GM21367 (cell line): Measurements from ENCODE around the gene CFAP46.
"Not testable (repeated sequence)": the region's sequence is repeated elsewhere in the genome, so short reads cannot be mapped to it uniquely, and the experiment has no call there.

Source experiments
- ATAC-seq: cut with Tn5 transposase; IDR thresholded peaks from one replicate; pipeline ENCODE4 v1.9.1; 2021; ENCODE audit not compliant: unreplicated experiment

The CFAP46 gene

DNA sequence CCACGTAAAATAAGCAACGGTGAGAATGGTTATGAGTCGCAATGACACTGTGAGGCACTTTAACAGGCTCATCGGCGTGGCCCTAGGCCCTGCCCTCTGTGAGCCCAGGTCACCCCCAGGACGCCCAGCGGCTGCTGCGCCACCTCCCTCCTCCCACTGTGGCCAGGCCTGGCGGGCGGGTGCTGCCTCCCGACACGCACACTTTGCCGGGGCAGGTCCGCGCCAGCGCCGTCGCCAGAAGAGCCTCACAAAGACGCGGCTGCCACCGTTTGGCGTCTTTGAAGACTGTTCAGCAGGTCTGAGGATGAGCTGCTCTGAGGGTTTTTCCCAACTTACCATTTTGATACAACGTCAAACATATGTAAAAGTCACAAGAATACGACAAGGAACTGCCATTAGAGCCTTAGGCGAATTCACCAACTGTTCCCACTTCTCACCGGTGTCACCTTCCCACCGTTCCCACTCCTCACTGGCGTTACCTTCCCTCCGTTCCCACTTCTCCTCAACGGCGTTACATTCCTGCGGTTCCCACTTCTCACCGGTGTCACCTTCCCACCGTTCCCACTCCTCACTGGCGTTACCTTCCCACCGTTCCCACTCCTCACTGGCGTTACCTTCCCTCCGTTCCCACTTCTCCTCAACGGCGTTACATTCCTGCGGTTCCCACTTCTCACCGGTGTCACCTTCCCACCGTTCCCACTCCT, 22.5 kb upstream of the CFAP46 start:
- not testable (repeated sequence) for ATAC-seq

DNA sequence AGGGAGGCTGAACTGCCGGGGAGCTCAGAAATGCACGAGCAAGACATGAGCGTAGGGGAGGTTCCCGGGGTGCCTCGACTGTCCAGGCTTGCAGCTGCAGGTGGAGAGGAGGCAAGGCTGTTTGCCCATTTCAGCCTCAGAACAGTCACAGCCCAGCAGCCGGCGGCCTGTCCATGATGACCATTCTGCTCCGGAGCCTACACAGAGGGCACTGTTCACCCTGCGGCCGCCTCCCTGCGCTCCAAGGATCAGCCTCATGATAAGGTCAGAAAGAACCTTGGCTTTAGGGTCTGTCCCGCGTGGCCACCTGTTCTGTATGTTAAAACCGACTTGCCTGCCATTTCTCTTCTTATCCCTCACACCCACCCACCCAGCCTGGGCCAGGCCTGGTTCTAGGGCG, 21.9 kb upstream of the CFAP46 start:
- no peak for ATAC-seq

DNA sequence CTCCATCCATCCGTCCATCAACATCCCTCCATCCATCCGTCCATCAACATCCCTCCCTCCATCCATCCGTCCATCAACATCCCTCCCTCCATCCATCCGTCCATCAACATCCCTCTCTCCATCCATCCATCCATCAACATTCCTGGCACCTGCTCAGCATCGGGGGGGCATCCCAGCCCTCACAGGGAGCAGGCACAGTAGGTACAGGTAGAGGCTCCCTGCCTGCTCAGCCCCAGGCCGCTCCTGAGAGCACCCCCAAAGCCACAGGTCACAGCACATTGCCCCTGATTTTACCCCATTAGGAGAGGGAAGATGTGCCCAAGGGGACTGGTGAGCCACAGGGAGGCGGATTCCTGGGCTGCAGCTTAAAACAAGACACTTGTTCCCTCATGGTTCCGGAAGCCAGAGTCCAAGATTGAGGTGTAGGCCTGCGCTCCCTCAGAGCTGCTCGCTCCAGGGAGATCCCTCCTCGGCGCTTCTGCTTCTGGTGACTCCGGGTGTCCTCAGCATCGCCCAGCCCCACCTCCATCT, 21.1 kb upstream of the CFAP46 start:
- no peak for ATAC-seq

DNA sequence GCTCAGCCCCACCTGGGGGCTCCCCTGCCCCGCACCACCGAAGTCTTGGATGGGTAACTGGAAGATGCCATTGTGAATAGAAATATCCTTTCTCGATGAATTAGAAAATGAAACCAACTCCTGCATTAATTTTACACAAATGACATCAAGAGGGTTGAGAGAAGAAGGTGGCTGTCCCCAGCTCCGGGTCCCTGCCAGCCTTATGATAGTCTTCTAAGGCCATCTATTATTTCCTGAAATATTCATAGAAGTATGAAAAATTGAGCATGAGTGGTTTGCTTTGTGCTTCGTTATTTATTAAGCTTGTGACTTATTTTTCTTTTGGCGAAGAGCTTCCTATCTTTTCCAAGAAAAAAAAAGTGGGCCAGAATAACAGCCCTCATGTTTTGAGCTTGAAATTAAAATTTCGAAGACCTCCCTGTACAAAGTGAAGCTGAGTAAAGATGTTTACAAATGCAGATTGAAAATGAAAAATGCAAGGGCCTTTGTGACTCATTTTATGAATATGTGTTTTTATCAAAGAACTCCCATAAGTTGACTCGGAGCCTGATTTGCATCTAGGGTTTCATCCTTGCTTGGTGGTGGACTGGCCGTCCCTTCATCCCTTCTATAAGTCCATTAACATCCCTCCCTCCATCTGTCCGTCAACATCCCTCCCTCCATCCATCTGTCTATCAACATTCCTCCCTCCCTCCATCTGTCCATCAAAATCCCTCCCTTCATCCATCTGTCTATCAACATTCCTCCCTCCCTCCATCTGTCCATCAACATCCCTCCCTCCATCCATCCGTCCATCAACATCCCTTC, 20.5 kb upstream of the CFAP46 start:
- peak; percentile 38 for ATAC-seq

DNA sequence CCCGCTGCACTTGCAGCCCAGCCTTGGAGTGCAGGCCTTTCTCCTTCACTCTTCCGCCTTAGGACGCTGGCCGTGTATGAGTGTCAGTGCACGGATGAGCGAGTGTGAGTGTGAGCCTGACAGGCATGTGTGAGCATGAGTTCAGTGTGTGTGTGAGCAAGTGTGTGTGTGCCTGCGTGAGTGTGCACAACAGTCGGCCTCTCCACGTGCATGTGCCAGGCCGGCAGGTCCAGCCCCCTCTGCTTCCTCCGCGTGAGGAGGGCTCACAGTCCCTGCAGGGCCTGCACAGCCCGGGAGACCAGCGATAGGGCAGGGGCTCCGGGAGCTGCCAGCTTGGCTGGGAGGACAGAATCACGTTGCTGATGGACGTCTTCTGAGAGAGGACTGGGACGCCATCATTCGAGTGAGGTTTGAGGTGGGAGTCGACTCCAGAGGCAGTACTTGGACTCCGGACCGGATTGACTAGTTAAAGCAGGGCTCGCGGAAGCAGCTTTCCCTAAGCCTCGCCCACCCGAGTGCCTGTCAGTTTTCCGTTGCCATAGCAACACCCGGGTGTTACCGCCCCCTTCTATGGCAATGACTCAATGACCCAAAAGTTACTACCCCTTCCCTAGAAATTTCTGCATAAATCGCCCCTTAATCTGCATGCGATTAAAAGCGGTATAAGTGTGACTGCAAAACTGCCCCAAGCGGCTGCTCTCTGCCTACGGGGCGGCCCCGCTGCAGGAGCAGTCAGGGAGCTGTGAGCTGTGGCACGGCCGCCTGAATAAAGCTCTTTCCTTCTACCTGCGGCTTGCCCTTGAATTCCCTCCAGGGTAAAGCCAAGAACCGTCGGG, 19.6 kb upstream of the CFAP46 start:
- ATAC-seq = peak; percentile 67

DNA sequence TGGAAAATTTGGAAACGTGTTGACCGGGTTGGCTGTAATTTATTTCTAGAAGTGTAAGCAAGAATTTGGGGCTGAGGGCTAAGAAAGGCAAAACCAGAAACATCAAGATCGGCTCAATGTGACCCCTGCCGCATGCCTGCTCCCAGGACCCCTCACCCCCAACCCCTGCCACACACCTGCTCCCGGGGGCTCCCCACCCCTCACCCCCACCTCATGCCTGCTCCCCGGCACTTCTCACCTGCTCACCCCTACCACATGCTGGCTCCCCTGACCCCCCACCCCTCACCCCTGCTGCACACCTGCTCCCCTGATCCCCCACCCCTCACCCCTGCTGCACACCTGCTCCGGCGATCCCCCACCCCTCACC, 19.0 kb upstream of the CFAP46 start:
- ATAC-seq = no peak

DNA sequence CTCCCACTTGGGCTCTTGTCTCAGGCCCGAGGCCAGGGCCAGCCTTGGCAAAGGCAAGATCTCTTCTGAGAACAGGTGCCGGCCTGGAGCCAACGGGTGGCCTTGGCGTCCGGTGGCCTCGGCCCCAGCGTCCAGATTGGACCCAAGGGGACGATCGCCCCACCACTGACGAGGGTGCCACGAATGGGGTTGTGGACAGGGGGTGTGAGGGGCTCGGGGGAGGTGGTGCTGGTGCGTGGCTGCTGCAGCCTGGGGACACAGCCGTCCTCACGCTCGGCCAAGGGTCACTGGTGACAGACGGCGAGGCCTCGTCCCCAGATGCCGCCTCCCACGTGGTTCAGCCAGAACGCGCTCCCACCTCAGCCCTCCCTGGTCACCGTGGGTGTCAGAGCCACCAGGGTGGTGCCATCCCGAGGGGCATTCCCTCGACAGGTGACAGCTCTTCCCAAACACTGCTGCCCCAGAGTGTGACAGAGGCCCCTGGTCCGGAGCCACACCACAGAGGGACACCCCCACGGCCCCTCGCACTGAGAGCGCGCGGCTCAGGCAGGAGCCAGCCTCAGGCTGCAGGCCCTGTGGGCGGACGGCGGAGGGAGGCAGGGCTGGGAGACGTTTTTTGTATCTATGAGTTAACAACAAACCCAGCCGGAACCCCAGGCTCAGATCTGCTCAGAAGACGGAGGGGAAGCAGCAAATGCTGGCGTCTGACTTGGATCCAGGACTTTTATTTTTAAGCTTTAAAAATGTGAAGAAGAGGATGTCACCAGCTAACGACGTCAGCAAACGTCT, 18.5 kb upstream of the CFAP46 start:
- ATAC-seq = no peak

DNA sequence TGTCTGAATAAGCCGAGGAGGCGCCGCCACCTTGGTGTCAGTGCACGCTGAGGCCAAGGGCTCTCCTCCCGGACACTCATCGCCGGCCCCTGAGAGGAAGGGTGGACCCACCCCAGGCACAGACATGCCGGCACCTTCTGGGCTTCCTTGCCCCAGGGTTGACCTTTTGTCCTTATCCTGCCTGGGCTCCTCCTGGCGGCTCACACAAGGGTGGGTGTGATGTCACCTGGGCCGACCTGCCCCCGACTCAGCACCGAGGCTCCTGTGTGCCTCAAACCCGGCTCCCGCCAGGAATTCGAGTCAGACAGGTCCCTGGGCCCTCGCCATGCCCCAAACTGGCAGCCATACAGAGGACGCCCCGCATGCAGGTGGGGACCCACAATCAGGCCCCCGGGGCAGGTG, 17.7 kb upstream of the CFAP46 start:
- ATAC-seq = no peak

DNA sequence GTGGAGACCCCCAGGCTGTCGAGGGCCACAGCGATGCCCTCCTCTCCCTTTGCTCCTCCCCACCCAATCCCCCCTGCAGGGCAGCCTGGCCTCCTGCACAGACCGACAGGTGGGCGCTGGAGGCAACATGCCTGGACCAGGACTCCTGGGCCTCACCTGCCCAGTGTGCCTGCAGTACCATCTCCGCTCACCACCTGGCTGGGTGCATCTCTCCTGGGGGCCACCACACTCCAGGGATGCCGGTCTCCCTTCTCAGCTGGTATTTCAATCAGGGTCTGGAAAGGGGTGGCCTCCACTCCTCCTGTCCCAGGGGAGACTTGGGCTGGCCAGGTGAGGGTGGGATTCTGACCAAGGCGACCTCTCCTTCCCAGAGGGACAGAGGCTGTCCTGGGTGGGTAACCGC, 17.2 kb upstream of the CFAP46 start:
- no peak for ATAC-seq

DNA sequence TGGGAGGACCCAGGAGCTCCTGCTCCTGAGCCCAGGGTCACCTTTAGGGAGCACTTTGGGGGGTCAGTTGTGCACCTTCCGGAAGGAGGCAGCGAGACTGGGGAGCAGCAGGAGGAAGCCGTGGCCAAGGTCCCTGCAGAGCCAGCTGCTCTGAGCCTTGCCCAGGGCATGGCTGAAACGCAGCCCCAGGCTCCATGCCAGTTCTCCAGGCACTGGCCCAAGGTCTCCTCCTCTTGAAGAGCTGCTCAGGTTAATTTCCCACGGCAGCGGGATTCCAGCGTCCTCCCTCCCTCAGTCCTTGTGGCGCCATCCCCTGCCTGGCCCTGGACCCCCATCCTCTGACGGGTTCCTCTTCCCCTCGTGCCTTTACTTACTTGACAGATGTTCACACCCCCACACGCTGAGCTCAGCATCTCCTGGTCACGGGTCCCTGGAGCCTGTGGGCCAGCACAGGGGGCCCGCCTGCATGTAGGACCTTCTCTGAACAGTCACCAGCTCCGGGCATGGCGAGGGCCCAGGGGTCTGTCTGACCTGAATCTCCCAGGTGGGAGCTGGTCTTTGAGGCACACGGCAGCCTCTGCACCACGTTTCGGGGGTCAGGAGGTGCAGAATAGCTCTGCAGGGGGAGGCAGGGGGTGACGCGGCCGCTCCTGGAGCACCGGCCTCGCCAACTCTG, 16.7 kb upstream of the CFAP46 start:
- ATAC-seq = no peak

DNA sequence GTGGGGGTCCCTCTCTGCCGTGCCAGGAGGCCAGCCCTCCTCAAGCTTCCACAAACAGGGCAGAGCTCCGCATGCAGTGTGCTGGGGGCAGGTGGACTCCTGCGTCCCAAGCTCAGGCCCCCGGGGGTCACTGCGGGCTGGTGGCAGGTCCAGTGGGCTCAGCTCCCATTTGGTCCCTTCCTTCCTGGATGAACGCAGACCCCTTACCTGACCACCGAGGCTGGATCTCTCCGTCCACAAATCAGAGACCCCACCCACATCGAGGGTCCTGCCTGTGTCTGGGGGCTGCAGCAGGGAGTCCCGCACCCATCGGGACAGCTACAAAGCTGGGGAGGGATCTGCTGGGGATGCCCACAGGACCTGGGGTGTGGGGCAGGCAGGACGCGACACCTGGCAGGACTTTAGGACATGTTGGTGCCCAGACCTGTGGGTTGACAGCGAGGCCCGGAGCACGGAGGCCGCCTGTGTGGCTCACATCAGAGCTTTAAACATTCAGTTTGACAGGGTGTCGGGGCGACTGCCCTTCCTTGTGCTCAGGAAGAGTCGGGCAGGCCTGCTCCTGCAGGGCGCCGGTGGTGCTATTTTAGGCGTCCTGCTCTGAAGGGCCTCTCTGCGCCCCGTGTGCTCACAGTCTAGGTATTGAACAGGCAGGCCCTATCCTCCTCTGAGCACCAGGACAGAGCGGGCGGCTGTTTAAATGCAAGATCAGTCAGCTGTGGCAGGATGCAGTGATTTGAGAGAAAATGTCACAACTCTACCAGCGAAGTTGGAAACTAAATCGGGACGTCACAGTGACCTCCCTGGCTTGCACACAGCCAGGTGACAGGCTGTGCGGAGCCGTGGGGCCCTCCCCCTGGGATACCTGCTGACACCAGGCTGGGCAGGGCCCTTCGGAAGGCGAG, 15.9 kb upstream of the CFAP46 start:
- ATAC-seq = no peak

DNA sequence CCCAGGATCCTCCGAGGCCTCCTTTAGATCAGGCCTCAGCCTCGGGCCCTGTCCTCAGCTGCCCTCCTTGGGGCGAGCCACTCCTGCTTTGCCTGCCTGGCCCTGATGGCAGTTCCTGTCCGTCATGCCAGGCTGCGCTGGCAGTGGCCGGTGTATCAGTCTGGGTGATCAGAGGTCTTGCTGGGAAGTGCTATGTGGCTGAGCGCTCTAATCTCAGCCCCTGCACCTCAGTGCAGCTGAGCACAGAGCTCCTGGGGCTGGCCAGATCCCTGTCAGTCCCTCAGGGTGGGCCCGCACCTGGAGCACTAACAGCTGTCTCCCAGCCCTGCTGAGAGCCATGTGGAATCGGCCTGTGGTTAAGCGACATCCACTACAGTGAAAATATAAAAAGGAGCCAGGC, 14.8 kb upstream of the CFAP46 start:
- ATAC-seq = no peak

DNA sequence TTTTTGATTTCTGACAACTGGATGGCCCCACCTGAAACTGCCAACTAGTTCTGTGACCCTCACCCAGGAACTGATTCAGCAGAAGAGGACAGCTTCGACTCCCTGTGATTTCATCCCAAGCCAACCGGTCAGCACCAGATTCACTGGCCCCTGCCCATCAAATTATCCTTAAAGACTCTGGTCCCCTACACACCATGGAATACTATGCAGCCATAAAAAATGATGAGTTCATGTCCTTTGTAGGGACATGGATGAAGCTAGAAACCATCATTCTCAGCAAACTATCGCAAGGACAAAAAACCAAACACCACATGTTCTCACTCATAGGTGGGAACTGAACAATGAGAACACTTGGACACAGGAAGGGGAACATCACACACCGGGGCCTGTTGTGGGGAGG, 13.9 kb upstream of the CFAP46 start:
- ATAC-seq = not testable (repeated sequence)

DNA sequence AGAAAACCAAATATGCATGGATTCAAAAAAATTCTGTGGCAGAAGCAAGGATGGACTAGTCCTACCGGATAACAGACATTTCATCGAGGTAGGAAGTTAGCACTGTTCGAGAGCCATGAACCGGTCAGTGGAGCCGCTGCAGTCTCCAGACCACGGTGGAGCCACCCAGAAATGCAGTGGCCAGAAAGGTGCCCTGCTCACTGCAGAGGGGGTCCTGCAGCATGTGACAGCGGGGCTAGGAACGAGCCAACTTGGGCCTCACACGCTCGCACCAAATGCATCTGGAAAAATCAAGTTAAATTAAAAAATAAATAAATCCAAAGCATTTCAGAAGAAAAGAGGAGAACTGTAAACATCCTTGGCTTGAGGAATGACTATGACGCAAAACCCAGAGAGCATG, 13.1 kb upstream of the CFAP46 start:
- ATAC-seq = no peak

DNA sequence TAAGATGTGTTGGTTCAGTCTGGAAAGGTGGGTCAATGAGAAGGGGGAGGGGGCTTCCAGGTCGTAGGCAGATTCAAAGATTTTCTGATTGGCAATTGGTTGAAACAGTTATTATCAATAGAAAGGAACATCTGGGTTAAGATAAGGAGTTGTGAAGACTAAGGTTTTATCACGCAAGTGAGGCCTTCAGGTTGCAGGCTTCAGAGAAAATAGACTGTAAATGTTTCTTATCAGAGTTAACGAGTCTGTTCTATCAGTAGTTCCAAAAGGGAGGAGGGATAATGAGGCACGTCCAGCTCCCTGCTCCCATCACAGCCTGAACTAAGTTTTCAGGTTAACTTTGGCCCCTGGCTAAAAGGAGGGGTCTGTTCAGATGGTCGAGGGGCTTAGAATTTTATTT, 11.1 kb upstream of the CFAP46 start:
- ATAC-seq = no peak

DNA sequence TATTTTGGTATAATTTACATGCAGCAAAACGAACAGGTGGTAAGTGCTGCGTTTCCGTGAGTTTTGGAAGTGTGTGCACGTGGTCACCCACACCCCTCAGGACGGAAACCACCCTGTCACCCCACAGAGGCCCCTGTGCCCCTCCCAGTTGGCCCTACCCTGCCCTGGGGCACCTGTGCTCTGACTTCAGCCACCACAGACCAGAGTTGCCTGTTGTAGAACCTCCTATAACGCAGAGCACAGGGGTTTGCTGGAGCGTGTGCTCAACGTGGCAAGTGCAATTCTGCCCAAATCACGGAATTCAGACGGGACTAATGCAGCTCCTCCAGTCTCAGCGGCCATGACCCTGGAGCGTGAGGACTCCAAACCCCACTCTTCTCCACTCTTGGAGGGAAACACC, 9.6 kb upstream of the CFAP46 start:
- ATAC-seq = no peak

DNA sequence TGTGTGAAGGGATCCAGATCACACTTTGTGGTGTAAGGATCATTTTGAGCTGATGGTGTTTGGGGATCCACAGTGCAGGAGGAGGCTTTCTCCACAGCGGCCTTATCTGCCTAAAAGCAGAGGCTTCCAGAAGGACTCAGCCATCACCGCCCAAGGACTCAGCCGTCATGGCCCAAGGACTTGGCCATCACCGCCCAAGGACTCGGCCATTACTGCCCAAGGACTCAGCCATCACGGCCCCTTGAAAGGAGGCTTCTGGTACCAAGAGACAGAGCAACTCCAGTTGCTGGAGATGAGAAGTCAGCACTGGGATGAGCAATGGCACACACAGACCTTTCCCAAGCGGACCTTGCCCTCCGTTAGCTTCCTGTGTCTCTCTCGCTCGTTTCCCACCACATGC, 6.0 kb upstream of the CFAP46 start:
- no peak for ATAC-seq

DNA sequence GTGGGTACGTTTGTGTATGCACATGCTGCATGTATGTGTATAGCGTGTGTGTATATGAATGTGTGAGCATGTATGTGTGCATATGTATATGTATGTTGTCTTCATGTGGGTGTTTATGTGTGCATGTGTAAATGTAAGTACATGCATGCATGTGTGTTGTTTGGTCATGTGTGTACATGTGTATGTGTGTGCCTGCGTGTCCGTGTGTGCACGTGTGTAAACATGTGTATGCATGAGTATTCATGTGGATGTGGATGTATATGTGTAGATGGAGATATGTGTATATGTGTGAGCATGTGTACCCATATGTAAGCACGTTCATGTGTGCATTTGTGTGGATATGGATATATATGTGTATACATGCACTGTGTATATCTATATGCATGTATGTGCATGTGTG, 5.5 kb upstream of the CFAP46 start:
- no peak for ATAC-seq
